OCI-LY3 (cell line): ENCODE results near the gene PDZRN3.
"Not testable (repeated sequence)": the region's sequence is repeated elsewhere in the genome, so short reads cannot be mapped to it uniquely, and the experiment has no call there.

Source experiments
- H2AFZ ChIP-seq: fragments of 200-600, 300-600 bp; shearing (Covaris generic); 2 replicates; pipeline ENCODE4 v1.6.0; 2014; ENCODE audit warnings: antibody characterized with exemption, low read depth, low read length
- H3K27ac ChIP-seq: fragments of 200-600, 300-600 bp; sonication (generic); 2 replicates; pipeline ENCODE4 v1.5.1; 2014; ENCODE audit warnings: mild to moderate bottlenecking, low read length, moderate library complexity, mixed read lengths
- H3K27me3 ChIP-seq: fragments of 200-600, 300-600 bp; sonication (generic); 2 replicates; pipeline ENCODE4 v1.6.1; 2014; ENCODE audit warnings: low read depth, low read length, mixed read lengths
- H3K36me3 ChIP-seq: fragments of 200-600, 300-600 bp; sonication (generic); replicated peaks from 2 replicates; pipeline ENCODE3; 2014; ENCODE audit warnings: low read depth, low read length, mixed read lengths
- H3K4me1 ChIP-seq: fragments of 300-600, 200-600 bp; sonication (generic); 2 replicates; pipeline ENCODE4 v1.6.1; 2014; ENCODE audit warnings: low read length, mixed read lengths
- H3K4me2 ChIP-seq: fragments of 200-600, 300-600 bp; sonication (generic); 2 replicates; pipeline ENCODE4 v1.6.1; 2014; ENCODE audit warnings: low read length, mixed read lengths
- H3K4me3 ChIP-seq: fragments of 300-600, 200-600 bp; sonication (generic); 2 replicates; pipeline ENCODE4 v1.5.1; 2014; ENCODE audit warnings: antibody characterized with exemption, mild to moderate bottlenecking, low read length, moderate library complexity
- H3K79me2 ChIP-seq: fragments of 300-600, 200-600 bp; shearing (Covaris generic); 2 replicates; pipeline ENCODE4 v1.6.1; 2014; ENCODE audit warnings: mild to moderate bottlenecking, low read length, mixed read lengths
- H3K9ac ChIP-seq: fragments of 300-600, 200-600 bp; shearing (Covaris generic); 2 replicates; pipeline ENCODE4 v1.6.0; 2014; ENCODE audit warnings: mild to moderate bottlenecking, low read length, moderate library complexity
- H3K9me3 ChIP-seq: fragments of 200-600, 300-600 bp; shearing (Covaris generic); 2 replicates; pipeline ENCODE4 v1.6.1; 2014; ENCODE audit warnings: low read length, mixed read lengths; ENCODE audit not compliant: insufficient read depth
- H4K20me1 ChIP-seq: fragments of 200-600, 300-600 bp; sonication (generic); 2 replicates; pipeline ENCODE4 v1.6.1; 2016; ENCODE audit warnings: low read length, mixed read lengths; ENCODE audit not compliant: insufficient read depth
- EZH2phosphoT487 ChIP-seq: fragments of 200-600 bp; shearing (Covaris generic); IDR thresholded peaks from 2 replicates; pipeline ENCODE4 v1.6.1; 2018; ENCODE audit warnings: antibody characterized with exemption, mixed run types, low read depth
- TF ChIP-seq, protein P1 (sequence below): fragments of 200-600, 300-600 bp; sonication (generic); IDR thresholded peaks from 2 replicates; pipeline ENCODE4 v1.5.1; 2014; ENCODE audit warnings: antibody characterized with exemption, low read length, low read depth

Gene PDZRN3

GRCh38 chr3:73568371-73568862 lies 56.3 kb downstream of the PDZRN3 start:
- no peak for TF ChIP-seq EZH2phosphoT487
- TF ChIP-seq, protein P1, sequence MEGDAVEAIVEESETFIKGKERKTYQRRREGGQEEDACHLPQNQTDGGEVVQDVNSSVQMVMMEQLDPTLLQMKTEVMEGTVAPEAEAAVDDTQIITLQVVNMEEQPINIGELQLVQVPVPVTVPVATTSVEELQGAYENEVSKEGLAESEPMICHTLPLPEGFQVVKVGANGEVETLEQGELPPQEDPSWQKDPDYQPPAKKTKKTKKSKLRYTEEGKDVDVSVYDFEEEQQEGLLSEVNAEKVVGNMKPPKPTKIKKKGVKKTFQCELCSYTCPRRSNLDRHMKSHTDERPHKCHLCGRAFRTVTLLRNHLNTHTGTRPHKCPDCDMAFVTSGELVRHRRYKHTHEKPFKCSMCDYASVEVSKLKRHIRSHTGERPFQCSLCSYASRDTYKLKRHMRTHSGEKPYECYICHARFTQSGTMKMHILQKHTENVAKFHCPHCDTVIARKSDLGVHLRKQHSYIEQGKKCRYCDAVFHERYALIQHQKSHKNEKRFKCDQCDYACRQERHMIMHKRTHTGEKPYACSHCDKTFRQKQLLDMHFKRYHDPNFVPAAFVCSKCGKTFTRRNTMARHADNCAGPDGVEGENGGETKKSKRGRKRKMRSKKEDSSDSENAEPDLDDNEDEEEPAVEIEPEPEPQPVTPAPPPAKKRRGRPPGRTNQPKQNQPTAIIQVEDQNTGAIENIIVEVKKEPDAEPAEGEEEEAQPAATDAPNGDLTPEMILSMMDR: no peak
- Histone ChIP-seq H3K9me3 (no peaks in the 10 kb centered on the region; the same call in 1 of the 2 replicates), H3K27ac (no peak overlapping the region), H3K36me3 (no peaks in the 10 kb centered on the region), H3K4me1 (no peaks in the 10 kb centered on the region), H3K79me2 (no peaks in the 10 kb centered on the region), H3K9ac (no peak overlapping the region), H4K20me1 (no peaks in the 10 kb centered on the region), H3K4me2 (no peak overlapping the region), H3K4me3 (no peak overlapping the region), H3K27me3 (peaks cover 33% of the 10 kb centered on the region; the same call in 1 of the 2 replicates), H2AFZ (no peak overlapping the region)

- H3K4me1 ChIP-seq, H3K4me2 ChIP-seq, H3K27ac ChIP-seq, H2AFZ ChIP-seq, H4K20me1 ChIP-seq, H3K4me3 ChIP-seq, H3K9ac ChIP-seq, H3K9me3 ChIP-seq, H3K79me2 ChIP-seq, H3K36me3 ChIP-seq: not testable (repeated sequence)
- H3K27me3 ChIP-seq: peaks cover 30% of the 10 kb centered on the region; the same call in 1 of the 2 replicates
Observed at GRCh38 chr3:73565374-73565773, 59.4 kb downstream of the PDZRN3 start.

DNA sequence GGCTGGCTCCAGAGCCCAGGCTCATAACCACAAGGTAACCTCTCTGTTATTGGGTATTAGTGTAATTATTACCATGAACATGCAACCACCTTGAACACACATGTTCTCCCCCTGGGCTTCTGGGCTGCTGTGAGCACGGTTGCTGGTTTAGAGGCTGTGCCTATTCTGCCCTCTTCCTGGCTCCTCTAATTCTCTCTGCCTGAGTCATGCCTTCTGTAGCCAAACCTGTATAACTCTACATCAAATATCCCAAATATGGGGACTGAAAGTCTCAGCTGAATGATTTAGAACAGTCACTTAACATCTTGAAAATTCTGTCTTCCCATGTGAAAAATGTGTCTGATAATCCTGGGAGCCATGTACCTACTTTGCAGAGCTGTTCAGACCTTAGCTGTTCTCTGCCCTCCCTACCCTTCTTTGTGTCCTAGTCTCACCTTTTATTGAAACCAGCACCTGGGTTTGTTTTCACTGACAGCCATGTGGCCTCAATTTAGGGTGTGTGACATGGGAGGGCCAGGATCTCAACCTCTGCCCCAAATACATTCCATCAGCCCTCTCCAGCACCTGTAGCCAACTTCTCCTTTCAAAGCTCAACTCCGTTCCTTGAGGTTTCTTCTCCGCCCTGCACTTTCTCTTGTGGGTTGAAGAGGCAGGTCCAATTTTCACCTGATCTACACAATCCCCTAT lies 60.7 kb downstream of the PDZRN3 start:
- Histone ChIP-seq H3K9ac (no peak overlapping the region), H4K20me1 (no peaks in the 10 kb centered on the region), H3K4me3 (no peak overlapping the region), H3K9me3 (no peaks in the 10 kb centered on the region; the same call in 1 of the 2 replicates), H3K27ac (no peak overlapping the region), H2AFZ (no peak overlapping the region), H3K4me1 (no peaks in the 10 kb centered on the region), H3K79me2 (no peaks in the 10 kb centered on the region), H3K36me3 (no peaks in the 10 kb centered on the region), H3K4me2 (no peak overlapping the region), H3K27me3 (peaks cover 17% of the 10 kb centered on the region; the same call in 1 of the 2 replicates)
- TF ChIP-seq, protein P1: no peak
- no peak for TF ChIP-seq EZH2phosphoT487

DNA sequence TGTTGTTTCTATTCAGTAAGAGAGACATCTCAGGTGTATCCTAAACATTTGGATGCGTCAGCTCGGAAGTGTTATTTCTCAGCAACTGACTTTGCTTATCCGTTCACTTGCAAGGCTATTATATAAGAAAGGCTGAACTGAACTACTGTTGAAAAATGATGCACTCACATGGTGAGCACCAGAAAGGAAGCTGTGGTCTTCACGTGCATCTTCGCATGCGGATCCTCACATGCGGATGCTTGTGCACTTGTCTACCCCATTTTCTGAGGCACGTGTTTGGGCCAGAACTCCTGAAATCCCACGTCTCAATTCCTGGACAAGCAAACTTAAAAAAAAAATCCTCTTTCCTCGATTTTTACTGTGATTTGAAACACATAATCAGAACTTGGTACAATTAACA lies 63.2 kb downstream of the PDZRN3 start:
- Histone ChIP-seq H3K9me3 (no peaks in the 10 kb centered on the region), H3K79me2 (no peaks in the 10 kb centered on the region), H2AFZ (no peak overlapping the region), H3K4me1 (no peaks in the 10 kb centered on the region), H3K36me3 (no peaks in the 10 kb centered on the region), H3K9ac (no peak overlapping the region), H3K4me3 (no peak overlapping the region), H3K27me3 (peaks cover 9% of the 10 kb centered on the region; the same call in 1 of the 2 replicates), H3K27ac (no peak overlapping the region), H3K4me2 (no peak overlapping the region), H4K20me1 (no peaks in the 10 kb centered on the region)
- TF ChIP-seq, protein P1: no peak
- TF ChIP-seq EZH2phosphoT487: no peak
